ENCODE data around the gene PAFAH1B2.
"Not testable (repeated sequence)": the region's sequence is repeated elsewhere in the genome, so short reads cannot be mapped to it uniquely, and the experiment has no call there.

PAFAH1B2 gene

GRCh38 chr11:117143871-117144476 is at the start of gene PAFAH1B2:
PAFAH1B2 (plus strand) TSS chr11:117144287; CDS start chr11:117152448, 8,161 bp downstream.
- DNase-seq = peak; percentile 91 to 94

GRCh38 chr11:117094776-117095175 is 49.3 kb upstream of the PAFAH1B2 start:
- no peak for DNase-seq

GRCh38 chr11:117095284-117096161 is 48.6 kb upstream of the PAFAH1B2 start:
- DNase-seq = no peak

GRCh38 chr11:117096201-117096991 is 47.7 kb upstream of the PAFAH1B2 start:
- DNase-seq = peak in 1 of 2 experiments; percentile 32

- no peak for DNase-seq
These were observed 47.1 kb upstream of the PAFAH1B2 start for GRCh38 chr11:117097014-117097388.

- DNase-seq = peak; percentile 42 to 45
These were observed 46.5 kb upstream of the PAFAH1B2 start for GRCh38 chr11:117097389-117098268.

- peak; percentile 70 to 76 for DNase-seq
These were observed 45.5 kb upstream of the PAFAH1B2 start, which contains the start of gene SIK3 for GRCh38 chr11:117098269-117099232. SIK3 (minus strand) TSS chr11:117098428; CDS start chr11:117098415, 13 bp downstream.

GRCh38 chr11:117099696-117100095 is 44.4 kb upstream of the PAFAH1B2 start:
- DNase-seq = no peak

GRCh38 chr11:117100556-117100955 is 43.5 kb upstream of the PAFAH1B2 start:
- DNase-seq = no peak

- DNase-seq = no peak
These were observed 36.1 kb upstream of the PAFAH1B2 start for GRCh38 chr11:117107701-117108590.

GRCh38 chr11:117110294-117110950 is 33.7 kb upstream of the PAFAH1B2 start:
- DNase-seq = no peak

- not testable (repeated sequence) for DNase-seq
These were observed 31.6 kb upstream of the PAFAH1B2 start for GRCh38 chr11:117112497-117112896.

GRCh38 chr11:117112939-117113338 is 31.1 kb upstream of the PAFAH1B2 start:
- DNase-seq = not testable (repeated sequence)

GRCh38 chr11:117117681-117118080 is 26.4 kb upstream of the PAFAH1B2 start:
- no peak for DNase-seq

- DNase-seq = no peak
These were observed 22.9 kb upstream of the PAFAH1B2 start for GRCh38 chr11:117121176-117121575.

GRCh38 chr11:117122556-117122955 is 21.5 kb upstream of the PAFAH1B2 start:
- DNase-seq = no peak

GRCh38 chr11:117126223-117126965 is 17.7 kb upstream of the PAFAH1B2 start:
- no peak for DNase-seq

- DNase-seq = no peak
These were observed 16.8 kb upstream of the PAFAH1B2 start for GRCh38 chr11:117127171-117127901.
